HG02870 (cell line): Measurements from ENCODE around the gene FBN2.

Experiments used
- ATAC-seq: cut with Tn5 transposase; IDR thresholded peaks from one replicate; pipeline ENCODE4 v1.9.1; 2021; ENCODE audit warnings: mild to moderate bottlenecking, moderate library complexity; ENCODE audit not compliant: unreplicated experiment

The FBN2 gene

GRCh38 chr5:128216285-128216684, 321.8 kb downstream of the FBN2 start:
- ATAC-seq, result no peak

- ATAC-seq, result no peak
Observed at GRCh38 chr5:128213833-128214232, 324.2 kb downstream of the FBN2 start.

GRCh38 chr5:128213340-128213739, 324.7 kb downstream of the FBN2 start:
- no peak for ATAC-seq

GRCh38 chr5:128212191-128212806, 325.7 kb downstream of the FBN2 start:
- ATAC-seq, result no peak

- ATAC-seq, result no peak
Observed at GRCh38 chr5:128208436-128208835, 329.6 kb downstream of the FBN2 start.
